ENCODE data around the gene PTPRG. TPM values are rescaled to one million over a fixed set of nuclear protein-coding genes. Genes with fewer than 3 reads are reported as not detected.

The PTPRG gene
- total RNA-seq, 4 donors from 2014 or later = 21.1 to 54.2 (median 30.6) TPM

GRCh38 chr3:61559136-61559731 lies 2.1 kb upstream of the PTPRG start:
- in situ Hi-C loops (cut with MboI; ENCODE audit: low sequenced_read_pairs in 4 of 4) = loop anchor here (25.0 kb wide), 3 partner anchors 278 to 378 kb away; no protein-coding TSS in a partner anchor
- ATAC-seq (no peak), DNase-seq (no peak)
- Histone ChIP-seq H3K4me1 (peaks cover under 1 to 7% of the 10 kb centered on the region in 2 donors), H3K9me3 (peaks cover 0 to 5% (median 0%) of the 10 kb centered on the region in 3 donors), H3K4me3 (peak overlapping the region in 2 of 4 donors; percentile 83 to 95), H3K27me3 (no peaks in the 10 kb centered on the region), H3K36me3 (no peaks in the 10 kb centered on the region), H3K27ac (peak overlapping the region; percentile 95 to 99 (median 97))
- TF ChIP-seq POLR2A (IDR thresholded peaks at IDR 0.05) = no peak
- peak in 1 of 5 experiments; percentile 8 for TF ChIP-seq CTCF (IDR thresholded peaks at IDR 0.05 in 4 of 5, conservative IDR thresholded peaks at IDR 0.05 in 1 of 5)
- intact Hi-C loops (cut with DNase I; ENCODE audit: low total_unique reads) = no loop called here

- Histone ChIP-seq H3K27me3 (no peaks in the 10 kb centered on the region), H3K36me3 (no peaks in the 10 kb centered on the region), H3K27ac (peak overlapping the region; percentile 95 to 99 (median 97)), H3K9me3 (peaks cover 0 to 5% (median 0%) of the 10 kb centered on the region in 3 donors), H3K4me3 (peak overlapping the region; percentile 83 to 95 (median 88)), H3K4me1 (peaks cover 10 to 14% of the 10 kb centered on the region in 2 donors)
- in situ Hi-C loops (cut with MboI; ENCODE audit: low sequenced_read_pairs in 4 of 4) = loop anchor here (5.0 to 25.0 kb wide), 5 partner anchors 277 to 627 kb away; no protein-coding TSS in a partner anchor
- TF ChIP-seq POLR2A (IDR thresholded peaks at IDR 0.05) (no peak), CTCF (IDR thresholded peaks at IDR 0.05 in 4 of 5, conservative IDR thresholded peaks at IDR 0.05 in 1 of 5) (peak in 4 of 5 experiments; percentile 27 to 48 (median 38))
- intact Hi-C loops (cut with DNase I; ENCODE audit: low total_unique reads) = loop anchor here (2.0 to 5.0 kb wide), 9 partner anchors 114 to 567 kb away; partner anchors contain the start of gene FHIT
- peak; percentile 48 to 49 for ATAC-seq
- DNase-seq = peak; percentile 69 to 82
Observed at GRCh38 chr3:61560517-61561373, 626 bp upstream of the PTPRG start.

- no peaks in the 10 kb centered on the region for H3K27me3 ChIP-seq
- intact Hi-C loops (cut with DNase I; ENCODE audit: low total_unique reads) = loop anchor here (5.0 kb wide), 5 partner anchors 125 to 565 kb away; no protein-coding TSS in a partner anchor
- peaks cover 0 to 5% (median 0%) of the 10 kb centered on the region in 3 donors for H3K9me3 ChIP-seq
- no peaks in the 10 kb centered on the region for H3K36me3 ChIP-seq
- H3K4me3 ChIP-seq = peak overlapping the region; percentile 83 to 95 (median 88)
- ATAC-seq (no peak), DNase-seq (peak in 1 of 2 donors; percentile 21)
- H3K4me1 ChIP-seq = peaks cover 10 to 24% of the 10 kb centered on the region in 2 donors
- peak overlapping the region; percentile 95 to 99 (median 97) for H3K27ac ChIP-seq
- TF ChIP-seq CTCF (IDR thresholded peaks at IDR 0.05 in 4 of 5, conservative IDR thresholded peaks at IDR 0.05 in 1 of 5) (no peak), POLR2A (IDR thresholded peaks at IDR 0.05) (no peak)
- in situ Hi-C loops (cut with MboI; ENCODE audit: low sequenced_read_pairs in 4 of 4) = loop anchor here (5.0 to 25.0 kb wide), 5 partner anchors 275 to 625 kb away; no protein-coding TSS in a partner anchor
Observed at GRCh38 chr3:61562042-61562720, 810 bp downstream of the PTPRG start.

GRCh38 chr3:61562721-61563312 lies 1.4 kb downstream of the PTPRG start:
- H3K4me3 ChIP-seq = peak overlapping the region; percentile 83 to 95 (median 88)
- peak; percentile 13 to 28 for DNase-seq
- no peak for TF ChIP-seq CTCF (IDR thresholded peaks at IDR 0.05 in 4 of 5, conservative IDR thresholded peaks at IDR 0.05 in 1 of 5)
- no peak for TF ChIP-seq POLR2A (IDR thresholded peaks at IDR 0.05)
- H3K27ac ChIP-seq = peak overlapping the region; percentile 95 to 99 (median 97)
- no peaks in the 10 kb centered on the region for H3K36me3 ChIP-seq
- in situ Hi-C loops (cut with MboI; ENCODE audit: low sequenced_read_pairs in 4 of 4) = loop anchor here (5.0 to 25.0 kb wide), 5 partner anchors 274 to 624 kb away; no protein-coding TSS in a partner anchor
- H3K27me3 ChIP-seq = no peaks in the 10 kb centered on the region
- intact Hi-C loops (cut with DNase I; ENCODE audit: low total_unique reads) = loop anchor here (5.0 kb wide), 5 partner anchors 124 to 564 kb away; no protein-coding TSS in a partner anchor
- peaks cover 0 to 2% (median 0%) of the 10 kb centered on the region in 3 donors for H3K9me3 ChIP-seq
- H3K4me1 ChIP-seq = peaks cover 10 to 25% of the 10 kb centered on the region in 2 donors
- ATAC-seq = peak in 1 of 2 donors; percentile 4
